GM19239 (cell line): ENCODE results near the gene QSOX2.

Source experiments
- DNase-seq: peaks from one replicate; pipeline ENCODE4 v3.0.0; 2011; ENCODE audit warnings: low spot score; ENCODE audit not compliant: insufficient read length
- FAIRE-seq: peaks from 2 replicates; lab custom pipeline; 2011; peaks lifted over from hg19 to GRCh38; lab: Jason Lieb, UNC

Gene QSOX2

GRCh38 chr9:136196404-136197083 is 49.1 kb downstream of the QSOX2 start:
- no peak for FAIRE-seq

DNA sequence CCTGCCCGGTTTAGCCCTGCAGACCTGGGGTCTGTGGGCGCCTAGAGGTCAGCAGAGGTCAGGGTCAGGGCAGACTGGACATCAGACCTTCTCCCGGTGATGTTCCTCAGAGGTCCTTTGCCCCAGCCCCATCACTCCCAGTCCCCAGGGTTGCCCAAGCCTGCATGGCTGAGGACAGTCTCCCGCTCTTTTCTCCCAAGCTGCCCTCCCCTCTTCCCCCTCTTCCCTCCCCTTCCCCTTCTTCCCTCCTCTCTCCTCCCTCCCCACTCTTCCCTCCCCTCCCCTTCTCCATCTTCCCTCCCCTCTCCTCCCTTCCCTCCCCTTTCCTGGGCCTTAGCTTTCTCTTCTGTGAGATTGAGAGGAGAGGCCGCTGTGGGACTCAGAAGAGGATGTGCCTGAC is 51.1 kb downstream of the QSOX2 start:
- DNase-seq = no peak
- FAIRE-seq = no peak

More at GRCh38 chr9:136196404-136197083, 49.1 kb downstream of the QSOX2 start:
- no peak for DNase-seq

DNA sequence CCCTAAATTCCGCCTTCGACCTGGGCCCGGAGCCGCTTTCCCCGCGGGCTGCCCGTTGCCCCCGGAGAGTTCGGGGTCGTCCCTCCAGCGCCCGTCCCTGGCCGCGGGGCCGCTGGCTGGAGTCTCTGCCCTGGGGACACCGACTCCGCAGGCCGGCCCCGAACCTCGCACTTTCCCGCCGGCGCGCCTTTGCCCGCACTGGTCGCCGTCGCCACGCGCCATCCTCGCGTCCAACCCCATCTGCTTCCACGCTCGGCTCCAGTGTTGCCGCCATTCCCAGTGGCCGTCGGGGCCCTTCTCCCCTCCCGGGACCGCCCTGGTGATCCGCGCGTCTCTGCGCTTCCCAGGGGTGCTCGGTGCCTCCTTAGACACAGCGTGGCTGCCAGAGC is 51.7 kb downstream of the QSOX2 start:
- DNase-seq (no peak), FAIRE-seq (no peak)

GRCh38 chr9:136193127-136193890 is 52.3 kb downstream of the QSOX2 start:
- FAIRE-seq (no peak), DNase-seq (no peak)

DNA sequence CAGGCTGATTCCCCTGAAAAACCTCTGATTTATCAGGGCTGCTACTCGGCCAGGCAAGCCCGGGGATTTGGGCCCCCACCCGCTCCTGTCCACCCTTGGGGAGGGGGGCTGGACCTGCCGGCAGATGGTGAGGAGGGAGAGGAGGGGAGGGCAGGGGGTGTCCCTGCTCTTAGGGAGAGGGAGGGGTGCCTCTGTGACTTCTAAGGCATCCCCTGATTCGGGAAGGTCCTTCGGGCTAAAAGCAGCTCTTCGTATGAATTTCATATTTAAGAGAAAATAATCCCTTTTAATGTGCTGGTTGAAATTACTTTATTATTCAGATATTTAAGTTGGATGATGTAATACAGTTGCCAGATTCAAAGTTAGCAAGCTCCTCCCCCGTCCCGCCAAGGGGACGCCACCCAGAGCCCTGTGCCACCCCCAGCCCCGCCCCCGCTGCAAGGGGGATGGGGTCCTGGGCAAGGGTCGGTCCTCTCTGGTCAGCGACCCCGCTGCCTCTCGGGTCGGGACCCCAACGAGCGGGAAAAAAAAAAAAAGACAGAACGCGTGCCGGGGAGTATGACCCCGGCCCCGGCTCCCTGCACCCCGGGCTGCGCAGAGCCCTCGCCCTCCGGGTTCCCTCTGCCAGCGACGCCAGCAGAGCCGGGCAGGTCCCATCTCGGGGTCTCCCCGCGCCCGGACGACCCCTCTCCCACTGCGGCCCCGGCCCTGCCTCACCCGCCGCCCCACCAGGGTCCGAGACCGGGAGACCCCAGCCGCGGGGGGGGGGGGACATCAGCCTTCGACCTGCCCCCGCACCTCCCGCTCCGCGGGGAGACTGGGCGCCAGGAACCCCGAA is 53.1 kb downstream of the QSOX2 start:
- FAIRE-seq (no peak), DNase-seq (no peak)

DNA sequence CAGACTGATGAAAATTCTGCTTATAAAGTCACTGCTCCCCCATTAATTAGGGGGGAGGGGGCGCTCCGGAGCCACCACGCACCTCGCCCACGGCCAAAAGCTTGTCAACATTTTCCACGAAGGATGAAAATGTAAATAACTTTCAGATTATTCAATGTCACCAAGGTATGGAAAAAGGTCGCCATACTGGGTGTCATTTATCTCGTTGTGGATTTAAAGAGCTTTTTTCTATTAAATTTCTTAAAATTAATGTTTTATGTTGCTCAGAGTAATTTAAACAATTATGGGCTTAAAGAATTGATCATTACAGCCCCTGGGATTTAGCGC is 53.7 kb downstream of the QSOX2 start:
- FAIRE-seq (no peak), DNase-seq (no peak)

GRCh38 chr9:136191099-136191959 is 54.3 kb downstream of the QSOX2 start:
- DNase-seq (no peak), FAIRE-seq (no peak)

DNA sequence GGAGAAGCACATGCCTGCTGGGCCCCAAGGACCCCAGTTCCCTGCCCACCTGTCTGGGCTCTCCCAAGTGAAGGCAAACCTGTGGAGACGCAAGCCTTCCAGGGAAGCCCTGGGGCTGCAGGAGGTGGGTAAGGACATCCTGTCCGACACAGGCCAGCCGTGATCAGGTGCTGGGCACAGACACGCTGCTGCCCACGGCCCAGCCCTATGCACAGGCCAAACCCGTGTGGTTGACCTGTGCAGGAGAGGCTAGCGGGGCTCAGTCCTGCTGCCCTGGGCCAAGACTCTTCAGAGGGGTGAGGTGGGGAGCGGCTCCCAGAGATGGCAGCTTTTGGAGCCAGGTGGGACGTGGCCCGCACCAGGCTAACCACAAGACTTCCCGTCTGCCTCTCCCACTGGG is 55.0 kb downstream of the QSOX2 start:
- FAIRE-seq (no peak), DNase-seq (no peak)

DNA sequence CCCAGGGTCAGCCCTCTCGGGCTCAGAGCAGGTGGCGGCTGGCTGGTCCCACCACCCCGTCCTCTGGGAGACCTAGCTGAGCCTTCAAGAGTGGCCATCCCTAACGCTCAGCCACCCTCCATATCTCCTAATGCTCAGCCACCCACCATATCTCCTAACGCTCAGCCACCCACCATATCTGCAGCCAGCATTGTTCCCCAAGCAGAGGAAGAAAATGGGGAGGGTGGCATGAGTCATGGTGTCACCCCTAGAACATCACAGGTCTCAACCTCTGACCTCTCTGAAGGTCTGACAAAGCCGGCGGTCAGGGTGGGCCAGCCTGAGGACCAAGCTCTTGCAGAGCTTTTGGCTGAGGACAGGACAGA is 55.4 kb downstream of the QSOX2 start:
- no peak for FAIRE-seq
- DNase-seq = no peak

DNA sequence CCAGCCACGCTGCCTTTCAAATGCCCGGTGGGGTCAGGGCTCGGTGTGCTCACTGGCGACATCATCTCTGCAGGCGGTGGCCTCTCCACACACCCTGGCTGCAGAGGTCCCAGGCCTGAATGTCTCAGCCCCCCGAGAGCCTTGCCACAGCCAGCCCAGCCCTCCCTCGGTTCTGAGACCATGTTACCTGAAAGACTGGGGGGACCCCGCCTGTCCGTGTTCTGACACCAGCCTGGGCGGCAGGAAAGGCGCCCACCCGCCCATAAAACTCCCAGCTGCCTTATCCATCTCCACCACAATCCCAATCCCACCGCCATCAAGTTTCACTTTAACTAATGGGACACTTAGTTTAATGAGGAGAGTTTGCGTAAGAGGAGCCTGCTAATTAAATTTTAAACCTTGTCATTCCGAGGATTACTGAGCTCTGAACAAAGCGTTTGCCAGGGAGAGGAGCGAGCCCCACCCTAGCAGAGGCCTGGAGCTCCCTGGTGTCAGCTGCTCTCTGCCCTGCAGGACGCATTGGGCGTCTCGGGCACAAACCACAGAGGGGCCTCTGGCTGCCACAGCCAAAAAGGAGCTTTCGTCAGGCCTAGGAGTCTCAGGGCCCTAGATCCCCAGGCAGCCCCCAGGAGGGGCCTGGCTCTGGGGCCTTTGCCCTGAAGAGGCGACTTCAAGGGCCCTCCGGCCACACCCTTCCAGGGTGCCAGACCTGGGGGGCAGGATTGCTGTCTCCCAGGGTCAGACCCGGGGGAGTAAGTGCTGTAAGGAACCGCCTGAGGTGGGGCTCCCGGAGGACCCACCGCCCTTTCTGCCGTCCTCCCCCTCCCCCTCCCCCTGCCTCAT is 56.0 kb downstream of the QSOX2 start:
- no peak for FAIRE-seq

DNA sequence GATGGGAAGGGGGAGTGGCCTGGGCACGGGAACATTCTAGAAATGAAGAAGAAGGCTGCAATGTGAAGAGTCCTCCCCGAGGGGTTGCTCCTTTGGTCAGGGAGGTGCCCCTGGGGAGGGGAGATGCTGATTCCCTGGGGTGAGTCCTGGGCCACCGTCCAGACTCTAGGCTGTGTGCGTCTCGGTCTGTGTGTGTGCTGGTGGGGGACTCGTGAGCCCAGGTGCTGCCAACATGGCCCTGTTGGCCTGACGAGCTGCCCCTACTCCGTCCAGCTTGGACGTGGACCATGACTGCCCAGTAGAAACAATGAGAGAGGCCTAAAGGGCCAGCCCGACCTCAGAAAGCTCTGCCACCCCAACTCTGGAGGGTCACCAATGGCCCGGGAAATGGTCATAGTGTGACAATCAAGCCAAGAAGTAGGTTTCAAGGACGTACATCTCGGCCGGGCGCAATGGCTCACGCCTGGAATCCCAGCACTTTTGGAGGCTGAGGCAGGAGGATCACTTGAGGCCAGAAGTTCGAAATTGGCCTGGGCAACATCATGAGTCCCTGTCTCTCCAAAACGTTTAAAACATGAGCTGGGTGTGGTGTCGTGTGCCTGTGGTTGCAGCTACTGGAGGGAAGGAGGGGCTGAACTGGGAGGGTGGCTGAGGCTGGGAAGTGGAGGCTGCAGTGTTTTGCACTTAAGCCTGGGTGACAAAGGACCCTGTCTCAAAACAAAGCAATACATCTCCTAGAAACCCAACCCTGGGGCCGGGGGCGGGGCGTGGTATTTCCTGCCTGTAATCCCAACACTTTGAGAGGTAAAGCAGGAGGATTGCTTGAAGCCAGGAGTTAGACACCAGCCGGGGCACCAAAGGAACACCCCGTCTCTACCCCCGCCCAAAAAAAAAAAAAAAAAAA is 57.7 kb downstream of the QSOX2 start:
- no peak for FAIRE-seq

More for the DNA sequence above, 56.0 kb downstream of the QSOX2 start:
- DNase-seq = no peak

DNA sequence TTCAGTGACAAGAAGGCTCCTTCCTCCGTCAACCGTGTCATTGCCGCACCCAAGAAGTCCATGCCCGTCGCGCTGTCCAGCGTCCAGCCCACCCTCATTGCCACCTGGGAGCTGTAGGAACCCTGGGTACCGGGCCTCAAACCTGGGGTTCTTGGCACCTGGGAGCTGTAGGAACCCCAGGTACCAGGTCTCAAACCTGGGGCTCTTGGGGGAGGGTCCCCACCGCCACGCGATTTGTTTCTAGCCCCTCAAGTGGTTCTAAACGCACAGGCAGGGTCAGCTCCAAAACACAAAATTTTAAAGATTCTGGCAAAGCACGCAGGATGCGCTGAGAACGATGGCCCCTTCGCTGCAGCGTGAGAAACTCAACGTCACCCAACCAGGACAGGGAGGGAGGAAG is 58.4 kb downstream of the QSOX2 start:
- no peak for DNase-seq
- FAIRE-seq = no peak

More for the DNA sequence above, 57.7 kb downstream of the QSOX2 start:
- DNase-seq = no peak

- FAIRE-seq = no peak
Observed at GRCh38 chr9:136186386-136186785, 59.2 kb downstream of the QSOX2 start.

DNA sequence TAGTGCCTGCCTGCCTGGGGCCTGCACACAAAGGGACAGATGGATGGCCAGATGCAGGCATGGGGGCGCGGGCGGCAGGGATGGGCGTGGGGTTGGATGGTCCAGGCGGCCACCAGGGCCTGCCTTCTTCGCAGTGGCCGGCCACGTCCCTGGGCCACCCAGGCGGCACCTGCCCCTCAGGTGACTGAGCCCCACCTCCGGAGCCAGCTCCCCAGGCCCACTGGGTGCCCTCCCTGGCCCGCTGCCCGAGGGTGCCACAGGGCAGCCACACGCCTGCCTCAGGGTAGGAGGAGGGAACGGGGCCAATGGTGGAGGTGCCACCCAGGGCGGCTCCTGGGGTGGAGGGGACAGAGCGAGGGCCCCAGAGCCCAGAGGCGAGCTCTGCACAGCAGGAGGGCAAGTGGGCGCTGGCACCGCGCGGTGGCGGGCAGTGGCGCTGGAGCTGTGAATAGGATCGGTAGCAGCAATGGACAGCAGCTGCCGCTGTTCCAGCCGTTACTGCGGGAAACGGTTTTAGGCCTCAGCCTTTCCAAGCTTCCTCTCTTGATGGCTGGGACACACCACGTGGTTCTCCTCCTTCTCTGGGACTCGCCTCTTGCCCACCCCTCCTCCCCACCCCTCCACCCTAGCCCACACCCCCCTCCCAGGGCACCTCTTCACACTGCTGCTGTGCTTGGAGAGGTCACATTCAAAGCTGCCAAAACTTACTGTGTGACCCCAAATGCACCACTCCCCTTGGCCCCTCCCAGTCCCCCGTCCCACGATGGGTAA is 59.8 kb downstream of the QSOX2 start:
- DNase-seq (no peak), FAIRE-seq (no peak)

More at GRCh38 chr9:136186386-136186785, 59.2 kb downstream of the QSOX2 start:
- DNase-seq = no peak

DNA sequence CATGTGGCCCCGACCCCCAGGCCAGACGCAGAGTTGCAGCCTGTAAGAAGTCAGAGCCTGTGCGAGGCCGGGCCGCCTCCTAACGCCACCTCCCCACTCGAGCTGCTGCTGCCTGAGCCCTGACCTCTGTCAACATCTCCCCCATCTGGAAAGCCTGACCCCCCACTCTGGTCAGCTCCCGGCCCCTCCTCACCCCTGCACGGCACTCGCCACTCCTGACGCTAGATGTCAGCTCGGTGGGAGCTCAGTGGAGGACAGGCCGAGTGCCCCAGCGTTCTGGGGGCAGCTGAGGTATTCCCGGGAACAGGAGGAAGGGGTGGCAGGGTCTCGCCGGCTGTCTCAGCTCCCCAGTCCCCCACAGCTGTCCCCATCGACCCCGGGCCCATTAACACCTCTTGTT is 60.5 kb downstream of the QSOX2 start:
- FAIRE-seq (no peak), DNase-seq (no peak)

DNA sequence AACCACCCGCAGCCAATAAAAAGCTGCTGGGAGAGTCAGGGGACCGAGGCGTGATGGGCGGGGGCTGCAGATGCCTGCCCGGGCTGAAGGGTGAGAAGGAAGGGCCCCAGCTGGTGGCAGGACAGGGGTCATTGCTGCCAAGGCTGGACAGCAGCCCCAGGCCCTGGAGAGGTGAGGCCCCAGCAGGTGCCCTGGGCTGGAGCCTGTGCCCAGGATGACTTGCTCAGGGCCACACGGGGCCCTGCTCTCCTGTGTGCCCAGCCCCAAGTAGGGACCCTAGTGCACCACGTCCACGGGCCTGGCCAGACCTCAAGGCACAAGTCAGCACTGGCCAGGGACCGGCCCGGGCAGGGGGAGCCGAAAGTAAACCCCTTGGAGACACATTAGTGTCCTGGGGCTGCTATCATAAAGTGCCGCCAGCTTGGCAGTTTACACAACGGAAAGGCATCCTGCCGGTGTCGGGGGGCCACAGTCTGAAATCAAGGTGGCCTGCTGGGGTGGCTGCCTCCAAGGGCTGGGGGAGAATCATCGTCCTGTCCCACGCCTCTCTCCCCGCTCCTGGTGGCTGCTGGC is 62.7 kb downstream of the QSOX2 start:
- DNase-seq = no peak
- no peak for FAIRE-seq

DNA sequence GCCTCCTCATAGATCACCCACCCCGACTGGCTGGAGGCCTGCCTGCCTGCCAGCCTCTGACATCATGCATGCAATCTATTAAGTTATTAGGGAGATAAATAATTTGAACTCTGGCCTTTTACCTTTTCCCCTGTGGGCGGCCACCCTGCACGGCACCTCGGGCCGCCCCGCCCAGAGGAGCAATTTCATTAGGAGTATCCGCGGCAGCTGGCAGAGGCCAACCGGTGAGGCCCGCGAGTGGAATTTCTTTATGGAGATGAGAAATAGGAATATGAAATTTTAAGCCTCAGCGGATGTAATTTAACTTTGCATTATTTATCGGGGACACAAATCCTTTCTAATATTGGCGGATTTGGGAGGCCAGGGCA is 63.2 kb downstream of the QSOX2 start:
- no peak for DNase-seq
- FAIRE-seq = no peak
